ENCODE measurements around the gene CACNA2D2.

The CACNA2D2 gene

DNA sequence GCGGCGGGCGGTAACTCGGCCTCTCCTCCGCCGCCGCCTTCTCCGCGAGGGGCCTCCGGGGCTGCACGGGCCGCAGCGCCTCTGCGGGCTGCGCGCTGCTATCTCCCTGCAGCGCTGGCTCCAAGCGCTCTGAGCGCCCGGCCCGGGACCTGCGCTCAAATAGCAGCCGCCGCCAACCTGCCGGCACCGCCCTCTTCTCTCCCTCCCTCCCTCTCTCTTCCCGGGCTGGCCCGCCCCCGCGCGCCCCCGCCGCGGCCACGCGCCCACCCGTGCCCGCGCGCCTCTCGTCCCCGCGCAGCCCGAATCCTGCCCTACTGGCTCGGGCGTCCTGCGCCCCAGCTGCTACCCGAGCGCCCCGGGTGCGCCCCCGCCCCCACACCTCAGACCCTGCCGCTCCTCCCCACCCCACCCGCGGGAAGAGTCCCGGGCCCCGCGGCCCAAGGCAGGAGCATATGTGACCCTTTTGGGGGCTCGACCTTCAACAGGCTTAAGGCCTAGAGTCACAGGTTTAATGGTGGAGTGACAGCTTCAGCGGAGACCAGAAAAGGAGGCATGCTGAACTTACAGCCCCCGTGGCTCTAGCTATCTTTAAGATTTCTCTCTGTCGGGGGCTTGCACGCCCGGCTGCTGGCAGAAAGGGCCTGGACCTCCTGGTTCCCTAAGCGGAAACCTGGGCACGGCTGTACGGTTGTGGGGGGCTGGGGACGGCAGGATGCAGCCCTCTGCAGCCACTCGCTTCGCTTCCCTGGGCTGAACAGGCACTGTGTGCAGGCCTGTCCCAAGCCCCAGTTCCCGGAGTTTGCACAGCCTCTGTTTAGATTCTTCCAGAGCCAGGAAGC, at the start of gene CACNA2D2:
CACNA2D2 (minus strand) TSS at position 131 of the 839 bp plus-strand sequence. CDS start 211 bp downstream, outside the sequence.
- DNase-seq (ENCODE audit: low read depth in 2 of 2): peak; percentile 39 to 44

GRCh38 chr3:50552598-50552997, 49.2 kb upstream of the CACNA2D2 start:
- DNase-seq (ENCODE audit: low read depth in 2 of 2): no peak

GRCh38 chr3:50551681-50552435, 48.4 kb upstream of the CACNA2D2 start:
- DNase-seq (ENCODE audit: low read depth in 2 of 2): no peak

GRCh38 chr3:50551054-50551659, 47.7 kb upstream of the CACNA2D2 start:
- no peak for DNase-seq (ENCODE audit: low read depth in 2 of 2)

GRCh38 chr3:50550079-50550736, 46.8 kb upstream of the CACNA2D2 start:
- DNase-seq (ENCODE audit: low read depth in 2 of 2): peak; percentile 49 to 58

DNA sequence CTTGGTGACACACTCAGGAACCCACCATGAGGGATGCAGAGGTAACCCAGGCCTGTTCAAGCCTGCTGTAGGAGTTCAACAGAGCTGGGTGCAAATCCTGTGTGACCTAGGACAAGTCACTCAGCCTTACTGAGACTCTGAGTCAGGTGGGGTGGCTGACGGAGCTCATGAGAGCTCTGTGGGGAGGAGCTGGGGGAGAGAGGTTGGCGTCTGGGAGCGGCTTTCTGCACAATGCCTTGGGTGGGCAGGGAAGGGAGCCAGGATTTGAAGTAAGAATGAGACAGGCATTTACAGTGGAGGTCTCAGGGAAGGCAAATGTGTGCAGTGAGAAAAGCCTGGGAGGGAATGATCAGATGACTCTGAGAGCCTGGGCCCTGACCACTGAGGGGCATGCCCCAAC, 45.8 kb upstream of the CACNA2D2 start:
- DNase-seq (ENCODE audit: low read depth in 2 of 2): no peak

GRCh38 chr3:50545781-50546180, 42.3 kb upstream of the CACNA2D2 start:
- no peak for DNase-seq (ENCODE audit: low read depth in 2 of 2)

GRCh38 chr3:50542177-50543034, 39.0 kb upstream of the CACNA2D2 start:
- DNase-seq (ENCODE audit: low read depth in 2 of 2): peak; percentile 47 to 57

- DNase-seq (ENCODE audit: low read depth in 2 of 2): no peak
These were observed 36.2 kb upstream of the CACNA2D2 start for GRCh38 chr3:50539356-50540286.

- DNase-seq (ENCODE audit: low read depth in 2 of 2): no peak
These were observed 34.1 kb upstream of the CACNA2D2 start for GRCh38 chr3:50537421-50538129.

DNA sequence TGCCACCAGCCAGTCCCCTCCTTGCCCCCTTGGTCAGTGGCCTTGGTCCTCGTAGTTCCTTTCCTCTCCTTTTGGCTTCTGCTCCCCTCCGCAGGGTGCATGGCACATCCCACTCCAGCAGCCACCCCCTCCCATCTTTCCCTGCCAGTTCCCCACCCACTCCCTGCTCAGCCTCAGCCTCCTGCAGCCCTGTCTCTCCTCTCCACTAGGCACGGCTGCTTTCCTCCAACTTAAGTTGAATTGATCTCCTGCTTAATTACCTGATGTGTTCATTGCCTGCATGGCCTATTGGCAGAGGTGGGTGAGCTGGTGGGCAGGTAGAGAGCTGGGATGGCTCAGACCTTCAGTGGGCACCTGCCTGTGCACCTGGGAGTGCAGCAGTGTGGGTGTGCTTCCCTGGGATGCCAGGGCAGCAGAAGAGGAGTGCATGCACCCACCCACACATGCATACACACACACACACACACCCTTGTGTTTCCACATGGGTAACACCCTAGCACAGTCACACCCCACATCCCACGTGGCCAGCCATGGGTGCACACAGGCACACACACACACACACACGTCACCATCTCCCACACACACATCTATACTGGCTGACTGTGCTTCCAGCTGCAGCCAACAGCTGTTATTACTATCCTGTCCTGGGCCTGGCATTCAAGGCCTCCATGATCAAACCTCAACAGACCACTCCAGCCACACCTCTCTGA, 33.2 kb upstream of the CACNA2D2 start:
- DNase-seq (ENCODE audit: low read depth in 2 of 2): no peak

DNA sequence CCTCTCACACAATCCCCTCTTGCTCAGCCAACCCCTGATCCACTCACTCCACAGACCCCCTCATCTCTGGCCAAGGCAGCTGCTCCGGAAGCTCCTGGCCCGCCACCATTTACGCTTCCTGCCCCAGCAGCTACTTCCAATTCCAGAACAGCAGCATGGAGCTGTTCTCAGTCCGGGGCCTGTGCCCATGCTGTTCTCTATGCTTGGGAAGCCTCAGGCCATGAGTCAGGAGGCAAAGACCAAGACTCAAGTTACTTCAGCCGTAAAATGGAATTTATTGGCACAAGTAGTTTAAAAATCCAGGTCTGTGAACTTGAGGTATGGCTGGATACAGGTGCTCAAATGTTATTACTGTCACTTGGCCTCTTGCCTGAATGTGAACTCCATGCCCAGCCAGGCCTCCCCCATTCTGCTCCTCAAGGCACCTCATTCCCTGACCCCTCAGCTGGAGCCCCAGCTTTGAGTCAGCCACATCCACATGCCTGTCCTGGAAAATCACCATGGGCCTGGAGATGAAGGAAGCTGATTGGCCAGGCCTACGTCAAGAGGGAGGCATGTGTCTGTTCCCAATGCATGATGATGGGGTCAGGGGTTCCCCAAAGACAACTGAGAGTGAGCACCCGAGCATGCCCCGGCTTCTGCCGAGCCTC, 31.4 kb upstream of the CACNA2D2 start:
- DNase-seq (ENCODE audit: low read depth in 2 of 2): no peak

DNA sequence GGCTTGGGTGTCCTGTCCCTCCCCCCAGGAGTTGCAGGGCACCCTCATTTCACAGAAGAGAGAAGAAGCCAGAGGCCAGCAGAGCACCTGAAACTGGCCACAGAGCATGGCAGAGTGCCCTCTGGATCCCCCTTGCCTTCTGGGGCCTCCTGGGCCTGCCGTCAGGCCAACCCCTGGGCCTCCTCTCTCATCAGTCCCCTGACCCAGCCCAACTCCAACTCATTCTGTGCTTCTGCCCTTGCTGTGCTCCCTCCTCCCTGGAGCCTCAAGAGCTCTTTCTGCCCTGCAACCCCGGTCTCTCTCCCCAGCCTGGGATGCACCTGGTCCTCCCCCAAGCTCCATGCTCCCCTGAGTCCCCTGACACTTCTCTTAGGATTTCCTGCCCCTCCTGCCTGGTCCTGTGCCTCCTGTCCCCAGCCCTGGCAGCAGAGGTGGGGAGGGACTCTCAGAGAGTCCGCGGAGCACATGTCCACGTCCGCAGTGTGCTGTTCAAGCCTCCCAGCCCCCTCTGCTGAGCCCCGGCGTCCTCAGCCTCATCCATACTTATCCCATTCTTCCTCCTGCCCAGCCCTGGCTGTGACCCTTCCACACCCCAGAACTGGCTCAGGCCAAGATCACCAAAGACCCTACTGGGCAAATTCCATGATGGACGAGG, 30.5 kb upstream of the CACNA2D2 start:
- no peak for DNase-seq (ENCODE audit: low read depth in 2 of 2)

GRCh38 chr3:50533316-50533715, 29.9 kb upstream of the CACNA2D2 start:
- no peak for DNase-seq (ENCODE audit: low read depth in 2 of 2)

GRCh38 chr3:50532062-50532705, 28.8 kb upstream of the CACNA2D2 start:
- no peak for DNase-seq (ENCODE audit: low read depth in 2 of 2)

GRCh38 chr3:50531201-50531600, 27.8 kb upstream of the CACNA2D2 start:
- DNase-seq (ENCODE audit: low read depth in 2 of 2): no peak
